ENCODE measurements around the gene CLNK.

The CLNK gene

GRCh38 chr4:10495651-10496050 is 188.9 kb downstream of the CLNK start:
- DNase-seq, result no peak

- no peak for DNase-seq
Measured at GRCh38 chr4:10492464-10492863, 192.1 kb downstream of the CLNK start.

GRCh38 chr4:10491401-10491800 is 193.2 kb downstream of the CLNK start:
- DNase-seq, result no peak

- DNase-seq, result no peak
Measured at GRCh38 chr4:10490996-10491395, 193.6 kb downstream of the CLNK start.

GRCh38 chr4:10482913-10483312 is 201.7 kb downstream of the CLNK start:
- DNase-seq, result no peak

GRCh38 chr4:10480616-10481015 is 204.0 kb downstream of the CLNK start:
- DNase-seq, result no peak

GRCh38 chr4:10478621-10479020 is 205.9 kb downstream of the CLNK start:
- no peak for DNase-seq

GRCh38 chr4:10470505-10470904 is 214.1 kb downstream of the CLNK start:
- no peak for DNase-seq

GRCh38 chr4:10466161-10466560 is 218.4 kb downstream of the CLNK start:
- DNase-seq, result no peak

- no peak for DNase-seq
Measured at GRCh38 chr4:10462876-10463275, 221.7 kb downstream of the CLNK start.

GRCh38 chr4:10461850-10462400 is 222.6 kb downstream of the CLNK start:
- DNase-seq, result no peak

- peak; percentile 55 for DNase-seq
Measured at GRCh38 chr4:10461091-10461849, 223.3 kb downstream of the CLNK start.

GRCh38 chr4:10460313-10461047 is 224.1 kb downstream of the CLNK start:
- DNase-seq, result no peak

- DNase-seq, result no peak
Measured at GRCh38 chr4:10459305-10459704, 225.3 kb downstream of the CLNK start.

GRCh38 chr4:10458177-10458576 is 226.4 kb downstream of the CLNK start:
- DNase-seq, result no peak

GRCh38 chr4:10457255-10457801 is 227.2 kb downstream of the CLNK start, which contains the start of gene ZNF518B:
TSS of gene ZNF518B (minus strand) at chr4:10457426. CDS start at chr4:10446328, 11,098 bp downstream.
- peak; percentile 65 for DNase-seq

GRCh38 chr4:10456595-10457254 is 227.8 kb downstream of the CLNK start:
- peak; percentile 26 for DNase-seq

GRCh38 chr4:10456260-10456594 is 228.3 kb downstream of the CLNK start:
- DNase-seq, result no peak

- no peak for DNase-seq
Measured at GRCh38 chr4:10455133-10455532, 229.4 kb downstream of the CLNK start.

GRCh38 chr4:10454726-10455125 is 229.8 kb downstream of the CLNK start:
- no peak for DNase-seq

- no peak for DNase-seq
Measured at GRCh38 chr4:10454121-10454520, 230.4 kb downstream of the CLNK start.

- no peak for DNase-seq
Measured at GRCh38 chr4:10448991-10449390, 235.6 kb downstream of the CLNK start.

- DNase-seq, result no peak
Measured at GRCh38 chr4:10442976-10443375, 241.6 kb downstream of the CLNK start.
